HepG2 (cell line): ENCODE measurements around the gene THOC5.
"Not testable (repeated sequence)": the region's sequence is repeated elsewhere in the genome, so short reads cannot be mapped to it uniquely, and the experiment has no call there.

Experiments used
- E2F5 ChIP-seq: sonication (generic); formaldehyde crosslinking; conservative IDR thresholded peaks from 2 replicates; pipeline ENCODE4 v1.4.0; 2020; ENCODE audit warnings: missing genetic modification reagents
- NCOA5 ChIP-seq: sonication (generic); formaldehyde crosslinking; IDR thresholded peaks from 2 replicates; pipeline ENCODE4 v1.4.0; 2020; ENCODE audit warnings: missing genetic modification reagents

- TF ChIP-seq NCOA5, E2F5 (CRISPR knock-in tag): not testable (repeated sequence)
Observed at GRCh38 chr22:29597871-29598683, 44.5 kb upstream of the THOC5 start.
